ENCODE measurements around the gene TSPAN14.
A peak's percentile ranks its signal among the peaks of the same experiment; 100 is the strongest.

The TSPAN14 gene

DNA sequence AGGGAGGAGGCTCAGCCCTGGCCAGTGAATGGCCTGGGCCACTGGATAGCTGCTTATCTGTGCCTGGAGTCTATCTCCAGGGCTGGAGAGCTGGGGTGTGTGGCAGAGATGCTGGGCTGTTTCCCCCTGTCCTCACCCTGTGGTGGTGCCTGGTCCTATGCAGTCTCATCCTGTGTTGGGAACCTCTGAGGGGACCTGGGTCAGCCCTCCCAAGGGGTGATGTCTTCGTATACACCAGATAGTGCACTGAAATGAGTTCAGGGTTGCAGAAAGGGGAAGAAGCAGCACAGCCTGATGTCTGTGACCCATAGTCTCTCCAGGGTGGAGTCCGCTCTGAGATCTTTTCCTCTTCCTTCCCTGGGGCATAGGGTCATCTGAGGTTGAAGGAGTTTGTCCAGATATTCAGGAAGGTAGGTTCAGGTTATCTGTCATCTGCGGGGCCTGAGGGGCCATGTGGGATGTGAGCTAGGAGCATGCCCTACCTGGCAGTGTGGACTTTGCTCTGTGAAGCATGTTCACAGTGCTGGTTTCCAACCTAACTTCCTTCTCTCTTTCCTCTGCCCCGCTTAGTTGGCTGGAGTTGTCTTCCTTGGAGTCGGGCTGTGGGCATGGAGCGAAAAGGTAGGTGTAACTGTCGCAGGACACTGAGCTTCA is 50.2 kb downstream of the TSPAN14 start:
- H3K27me3 Mint-ChIP-seq (ENCODE audit: low read depth, poor library complexity): peaks cover 5% of the 10 kb centered on the region
- peaks cover 65% of the 10 kb centered on the region for H3K4me1 Mint-ChIP-seq
- peak overlapping the region; percentile 7 for H3K27ac Mint-ChIP-seq
- no peak for DNase-seq
- peaks cover 22% of the 10 kb centered on the region for H3K36me3 Mint-ChIP-seq (ENCODE audit: low read depth)
- TF ChIP-seq CTCF (IDR thresholded peaks at IDR 0.05): no peak
- H3K4me3 Mint-ChIP-seq: no peak overlapping the region
- no peaks in the 10 kb centered on the region for H3K9me3 Mint-ChIP-seq

- Mint-ChIP-seq H3K9me3 (no peaks in the 10 kb centered on the region), H3K4me1 (peaks cover 64% of the 10 kb centered on the region), H3K36me3 (ENCODE audit: low read depth) (peaks cover 28% of the 10 kb centered on the region), H3K4me3 (no peak overlapping the region), H3K27ac (peak overlapping the region; percentile 7), H3K27me3 (ENCODE audit: low read depth, poor library complexity) (peaks cover 5% of the 10 kb centered on the region)
- DNase-seq: no peak
- TF ChIP-seq CTCF (IDR thresholded peaks at IDR 0.05): no peak
Measured at GRCh38 chr10:80504897-80505465, 50.9 kb downstream of the TSPAN14 start.

DNA sequence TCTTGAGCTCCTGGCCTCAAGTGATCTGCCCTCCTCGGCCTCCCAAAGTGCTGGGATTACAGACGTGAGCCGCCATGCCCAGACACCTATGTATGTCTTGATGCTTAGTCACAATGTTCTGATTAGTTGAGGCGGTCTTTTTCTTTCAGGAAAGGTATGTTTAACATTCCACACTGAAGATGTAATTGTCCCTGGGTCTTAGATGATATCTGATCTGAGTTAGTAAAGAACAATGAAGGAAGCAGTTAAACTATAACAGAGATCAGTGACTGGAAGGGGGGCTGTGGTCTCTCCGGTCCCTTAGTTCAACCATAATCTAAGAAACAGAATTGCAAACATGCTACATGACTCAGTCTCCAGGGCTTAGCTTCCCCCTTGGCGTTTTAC is 52.1 kb downstream of the TSPAN14 start:
- H3K27ac Mint-ChIP-seq: no peak overlapping the region
- H3K4me1 Mint-ChIP-seq: peaks cover 56% of the 10 kb centered on the region
- H3K36me3 Mint-ChIP-seq (ENCODE audit: low read depth): peaks cover 40% of the 10 kb centered on the region

GRCh38 chr10:80506836-80507487 is 52.9 kb downstream of the TSPAN14 start:
- peaks cover 5% of the 10 kb centered on the region for H3K27me3 Mint-ChIP-seq (ENCODE audit: low read depth, poor library complexity)
- no peak overlapping the region for H3K27ac Mint-ChIP-seq
- no peak overlapping the region for H3K4me3 Mint-ChIP-seq
- no peak for TF ChIP-seq CTCF (IDR thresholded peaks at IDR 0.05)
- peaks cover 53% of the 10 kb centered on the region for H3K4me1 Mint-ChIP-seq
- no peaks in the 10 kb centered on the region for H3K9me3 Mint-ChIP-seq
- DNase-seq: no peak
- peaks cover 42% of the 10 kb centered on the region for H3K36me3 Mint-ChIP-seq (ENCODE audit: low read depth)

More for the DNA sequence above, 52.1 kb downstream of the TSPAN14 start:
- Mint-ChIP-seq H3K9me3 (no peaks in the 10 kb centered on the region), H3K27me3 (ENCODE audit: low read depth, poor library complexity) (peaks cover 5% of the 10 kb centered on the region), H3K4me3 (no peak overlapping the region)
- no peak for DNase-seq
- TF ChIP-seq CTCF (IDR thresholded peaks at IDR 0.05): no peak

- TF ChIP-seq CTCF (IDR thresholded peaks at IDR 0.05): no peak
- Mint-ChIP-seq H3K36me3 (ENCODE audit: low read depth) (peaks cover 55% of the 10 kb centered on the region), H3K4me1 (peaks cover 38% of the 10 kb centered on the region), H3K27me3 (ENCODE audit: low read depth, poor library complexity) (no peaks in the 10 kb centered on the region), H3K4me3 (no peak overlapping the region), H3K9me3 (no peaks in the 10 kb centered on the region), H3K27ac (no peak overlapping the region)
- DNase-seq: no peak
Measured at GRCh38 chr10:80509108-80509402, 54.9 kb downstream of the TSPAN14 start.

Data from nephron progenitor cell (in vitro differentiated cells).